ENCODE measurements around the gene BCAS3.

BCAS3 gene

GRCh38 chr17:61058066-61058465, 380.4 kb downstream of the BCAS3 start:
- TF ChIP-seq TOX (CRISPR knock-in tag; IDR thresholded peaks at IDR 0.05; ENCODE audit: borderline replicate concordance) (no peak), ZFP3 (CRISPR knock-in tag; IDR thresholded peaks at IDR 0.05) (no peak), RARB (CRISPR knock-in tag; IDR thresholded peaks at IDR 0.05) (no peak), TCF4 (CRISPR knock-in tag; IDR thresholded peaks at IDR 0.05; ENCODE audit: borderline replicate concordance) (no peak), OSR1 (CRISPR knock-in tag; IDR thresholded peaks at IDR 0.05) (no peak), CSDC2 (CRISPR knock-in tag; IDR thresholded peaks at IDR 0.05) (no peak), ISL1 (CRISPR knock-in tag; IDR thresholded peaks at IDR 0.05) (no peak), ARNTL (CRISPR knock-in tag; IDR thresholded peaks at IDR 0.05; ENCODE audit: borderline replicate concordance, low read depth) (no peak), POU6F1 (CRISPR knock-in tag; IDR thresholded peaks at IDR 0.05; ENCODE audit: borderline replicate concordance, low read depth) (no peak), ZNF565 (CRISPR knock-in tag; conservative IDR thresholded peaks at IDR 0.05; ENCODE audit: low read depth) (no peak), SNAI2 (CRISPR knock-in tag; IDR thresholded peaks at IDR 0.05) (no peak), BACH2 (CRISPR knock-in tag; IDR thresholded peaks at IDR 0.05; ENCODE audit: borderline replicate concordance) (no peak)
- ATAC-seq, result no peak

- no peak for TF ChIP-seq BACH2 (CRISPR knock-in tag; IDR thresholded peaks at IDR 0.05; ENCODE audit: borderline replicate concordance)
- TF ChIP-seq ZNF70 (CRISPR knock-in tag; IDR thresholded peaks at IDR 0.05), result no peak
- TF ChIP-seq PATZ1 (CRISPR knock-in tag; IDR thresholded peaks at IDR 0.05; ENCODE audit: borderline replicate concordance), result no peak
- TF ChIP-seq GLIS3 (CRISPR knock-in tag; IDR thresholded peaks at IDR 0.05), result no peak
- TF ChIP-seq POU6F1 (CRISPR knock-in tag; IDR thresholded peaks at IDR 0.05; ENCODE audit: borderline replicate concordance, low read depth), result no peak
- TF ChIP-seq TSHZ2 (CRISPR knock-in tag; IDR thresholded peaks at IDR 0.05), result no peak
- no peak for TF ChIP-seq CSDC2 (CRISPR knock-in tag; IDR thresholded peaks at IDR 0.05)
- no peak for TF ChIP-seq CREB5 (CRISPR knock-in tag; IDR thresholded peaks at IDR 0.05; ENCODE audit: low read depth)
- no peak for TF ChIP-seq OSR1 (CRISPR knock-in tag; IDR thresholded peaks at IDR 0.05)
- no peak for ATAC-seq
These were observed 385.9 kb downstream of the BCAS3 start for GRCh38 chr17:61063528-61063927.

GRCh38 chr17:61064087-61064951, 386.7 kb downstream of the BCAS3 start:
- peak; percentile 65 for ATAC-seq
- TF ChIP-seq ZNF70 (CRISPR knock-in tag; IDR thresholded peaks at IDR 0.05), result no peak
- TF ChIP-seq RARB (CRISPR knock-in tag; IDR thresholded peaks at IDR 0.05), result no peak
- no peak for TF ChIP-seq PATZ1 (CRISPR knock-in tag; IDR thresholded peaks at IDR 0.05; ENCODE audit: borderline replicate concordance)
- no peak for TF ChIP-seq TOX (CRISPR knock-in tag; IDR thresholded peaks at IDR 0.05; ENCODE audit: borderline replicate concordance)
- TF ChIP-seq ZC3H10 (CRISPR knock-in tag; IDR thresholded peaks at IDR 0.05), result no peak
- TF ChIP-seq CSRNP3 (CRISPR knock-in tag; IDR thresholded peaks at IDR 0.05), result no peak
- TF ChIP-seq CSDC2 (CRISPR knock-in tag; IDR thresholded peaks at IDR 0.05), result peak; percentile 72; the same call in 1 of the 2 replicates
- TF ChIP-seq BACH2 (CRISPR knock-in tag; IDR thresholded peaks at IDR 0.05; ENCODE audit: borderline replicate concordance), result no peak; the same call in 1 of the 2 replicates
- TF ChIP-seq CREB5 (CRISPR knock-in tag; IDR thresholded peaks at IDR 0.05; ENCODE audit: low read depth), result peak; percentile 37; the same call in 1 of the 2 replicates
